GM12878 (cell line): Measurements from ENCODE around the gene ASF1B. TPM values are rescaled to one million over a fixed set of nuclear protein-coding genes. Genes with fewer than 3 reads are reported as not detected.
A peak's percentile ranks its signal among the peaks of the same experiment; 100 is the strongest.

ENCODE experiments used
- ASH2L ChIP-seq: fragments of 300-600, 200-600 bp; sonication (generic); IDR thresholded peaks from 2 replicates; pipeline ENCODE4 v1.6.1; 2017; ENCODE audit warnings: low read depth, mild to moderate bottlenecking, borderline replicate concordance
- EGR1 ChIP-seq, 2 experiments: IDR thresholded peaks; 1 replicate in 1 of 2; 2 replicates in 1 of 2; pipeline ENCODE4 v1.6.1; 2011 to 2012; ENCODE audit warnings: low read depth in 2 of 2, low read length in 2 of 2, borderline replicate concordance in 1 of 2, mild to moderate bottlenecking in 1 of 2, moderate library complexity in 1 of 2
- GATAD2B ChIP-seq: fragments of 450-650 bp; conservative IDR thresholded peaks from 2 replicates; pipeline ENCODE4 v1.6.1; 2017; ENCODE audit warnings: low read depth, mild to moderate bottlenecking, moderate library complexity
- IRF4 ChIP-seq: IDR thresholded peaks from 2 replicates; pipeline ENCODE4 v1.6.1; 2011; ENCODE audit warnings: low read depth, low read length
- JUND ChIP-seq: IDR thresholded peaks from 2 replicates; pipeline ENCODE4 v1.6.1; 2012; ENCODE audit warnings: low read depth, mild to moderate bottlenecking, low read length, improper control_type of control experiment, moderate library complexity
- LARP7 ChIP-seq: fragments of 450-650 bp; IDR thresholded peaks from 2 replicates; pipeline ENCODE4 v1.6.1; 2017; ENCODE audit warnings: mild to moderate bottlenecking
- PAX8 ChIP-seq: fragments of 450-650 bp; IDR thresholded peaks from 2 replicates; pipeline ENCODE4 v1.6.1; 2017; ENCODE audit warnings: mild to moderate bottlenecking, moderate library complexity
- RAD21 ChIP-seq: IDR thresholded peaks from 2 replicates; pipeline ENCODE4 v1.6.1; 2011; ENCODE audit warnings: mild to moderate bottlenecking, low read depth, low read length, moderate library complexity; ENCODE audit not compliant: insufficient read depth
- SIN3A ChIP-seq: IDR thresholded peaks from 2 replicates; pipeline ENCODE4 v1.6.1; 2012; ENCODE audit warnings: low read depth, low read length, improper control_type of control experiment
- SMC3 ChIP-seq: IDR thresholded peaks from 2 replicates; pipeline ENCODE4 v1.6.1; 2011; ENCODE audit warnings: low read length, improper control_type of control experiment, borderline replicate concordance
- SUPT20H ChIP-seq: IDR thresholded peaks from 2 replicates; pipeline ENCODE4 v1.6.1; 2011; ENCODE audit warnings: low read depth, mild to moderate bottlenecking, low read length, moderate library complexity, borderline replicate concordance; ENCODE audit not compliant: control insufficient read depth
- TCF12 ChIP-seq: IDR thresholded peaks from 2 replicates; pipeline ENCODE4 v1.6.1; 2011; ENCODE audit warnings: low read depth, mild to moderate bottlenecking, low read length
- TCF3 ChIP-seq: IDR thresholded peaks from 2 replicates; pipeline ENCODE4 v1.6.1; 2012; ENCODE audit warnings: low read depth, mild to moderate bottlenecking, low read length, borderline replicate concordance; ENCODE audit not compliant: insufficient read depth
- WRNIP1 ChIP-seq: IDR thresholded peaks from 2 replicates; pipeline ENCODE4 v1.6.1; 2011; ENCODE audit warnings: low read depth, low read length, improper control_type of control experiment, borderline replicate concordance
- ZNF217 ChIP-seq: fragments of 450-650 bp; IDR thresholded peaks from 2 replicates; pipeline ENCODE4 v1.6.1; 2017; ENCODE audit warnings: antibody characterized with exemption, mild to moderate bottlenecking
- ZNF24 ChIP-seq: fragments of 450-650 bp; IDR thresholded peaks from 2 replicates; pipeline ENCODE4 v1.6.1; 2017; ENCODE audit warnings: antibody characterized with exemption, mild to moderate bottlenecking
- ZNF384 ChIP-seq: IDR thresholded peaks from 2 replicates; pipeline ENCODE4 v1.6.1; 2012; ENCODE audit warnings: low read depth, mild to moderate bottlenecking, low read length, improper control_type of control experiment, borderline replicate concordance
- polyA plus RNA-seq, 11 experiments: library from polyadenylated mRNA; depleted of rRNA in 4 of 11; unstranded in 6 of 11; stranded (reverse) in 5 of 11; fragments of >200 nt; fragmentation: Nextera tagmentation in 4 of 11; fragmentation: Illumina TruSeq in 1 of 11; extraction: Ambion mirVana in 4 of 11; extraction: Trizol in 1 of 11; gene quantifications; 1 replicate in 1 of 11; 2 replicates in 10 of 11; pipeline versions ENCODE4 v1.2.1 to v1.2.3, GENCODE V29; 2011 to 2016; ENCODE audit warnings: inconsistent platforms in 2 of 11, missing spikeins in 2 of 11, low read depth in 1 of 11
- total RNA-seq, 4 experiments: library from RNA; depleted of rRNA in 3 of 4; stranded (reverse); fragments of >200 nt in 3 of 4; fragmentation: Illumina TruSeq in 1 of 4; extraction: Trizol in 1 of 4; gene quantifications; 2 replicates each; pipeline versions ENCODE4 v1.2.1 to v1.2.3, GENCODE V29; 2013 to 2021
- TF ChIP-seq, protein P1 (sequence below): fragments of 450-650 bp; formaldehyde crosslinking; IDR thresholded peaks from 2 replicates; pipeline ENCODE4 v1.5.0; 2022; ENCODE audit warnings: mild to moderate bottlenecking, missing genetic modification characterization
- TF ChIP-seq, protein P2 (sequence below): fragments of 450-650 bp; IDR thresholded peaks from 2 replicates; pipeline ENCODE4 v1.6.1; 2017; ENCODE audit warnings: mild to moderate bottlenecking
- TF ChIP-seq, protein P3 (sequence below): IDR thresholded peaks from 2 replicates; pipeline ENCODE4 v1.6.1; 2012; ENCODE audit warnings: low read depth, low read length, improper control_type of control experiment
- TF ChIP-seq, protein P4 (sequence below), 3 experiments: IDR thresholded peaks in 2 of 3; conservative IDR thresholded peaks in 1 of 3; 2 replicates each; pipeline ENCODE4 v1.5.1; 2011; ENCODE audit warnings: low read depth in 3 of 3, low read length in 3 of 3, mild to moderate bottlenecking in 3 of 3, control low read depth in 2 of 3, moderate library complexity in 2 of 3, inconsistent platforms in 1 of 3, mixed read lengths in 1 of 3; ENCODE audit not compliant: control insufficient read depth in 2 of 3, insufficient read depth in 1 of 3; ENCODE audit errors: extremely low read depth in 1 of 3

ASF1B gene
- total and polyA plus RNA-seq, 10 of the 15 experiments (the other 5 are each of a cell fraction or from before 2014, with no cell fraction given) = 10.4 to 217 (median 90.2) TPM

DNA sequence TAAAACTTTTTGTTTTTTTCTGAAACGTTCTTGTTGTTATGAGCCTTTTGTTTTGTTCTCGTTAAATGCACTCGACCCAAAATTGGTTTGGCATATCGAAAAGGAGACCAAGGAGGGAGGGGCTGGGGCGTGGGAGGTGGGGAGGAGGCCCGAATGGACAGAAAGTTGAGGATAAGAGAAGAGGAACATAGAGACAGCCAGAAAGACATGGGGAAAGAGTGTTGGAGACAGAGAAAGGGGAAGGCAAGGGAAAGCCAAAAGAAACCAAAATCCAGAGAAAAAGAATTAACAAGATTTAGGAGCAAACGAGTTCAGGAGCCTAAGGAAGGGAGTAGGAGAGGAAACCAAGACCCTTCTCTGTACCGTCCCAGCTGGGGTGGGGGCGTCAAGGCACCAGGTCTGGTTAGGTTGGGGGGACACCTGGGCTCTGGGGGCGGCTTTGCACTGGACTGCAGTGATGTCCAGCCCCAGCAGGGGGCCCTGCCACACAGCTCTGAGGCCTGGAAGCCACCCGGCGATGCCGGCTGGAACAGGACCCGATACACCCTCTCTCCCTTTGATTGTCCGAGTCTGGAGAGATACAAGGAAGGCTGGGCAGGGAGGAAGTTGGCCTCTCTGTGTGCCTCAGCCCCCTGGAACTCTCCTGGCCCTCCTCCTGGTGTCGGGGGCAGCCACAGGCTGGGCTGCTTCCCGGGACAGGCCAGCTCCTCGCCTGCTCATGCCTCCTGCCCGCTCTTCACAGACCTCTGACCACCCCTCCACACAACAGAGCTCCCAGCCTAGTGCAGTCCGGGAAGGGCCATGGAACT lies 11.6 kb upstream of the ASF1B start (continued):
- TF ChIP-seq, protein P1, sequence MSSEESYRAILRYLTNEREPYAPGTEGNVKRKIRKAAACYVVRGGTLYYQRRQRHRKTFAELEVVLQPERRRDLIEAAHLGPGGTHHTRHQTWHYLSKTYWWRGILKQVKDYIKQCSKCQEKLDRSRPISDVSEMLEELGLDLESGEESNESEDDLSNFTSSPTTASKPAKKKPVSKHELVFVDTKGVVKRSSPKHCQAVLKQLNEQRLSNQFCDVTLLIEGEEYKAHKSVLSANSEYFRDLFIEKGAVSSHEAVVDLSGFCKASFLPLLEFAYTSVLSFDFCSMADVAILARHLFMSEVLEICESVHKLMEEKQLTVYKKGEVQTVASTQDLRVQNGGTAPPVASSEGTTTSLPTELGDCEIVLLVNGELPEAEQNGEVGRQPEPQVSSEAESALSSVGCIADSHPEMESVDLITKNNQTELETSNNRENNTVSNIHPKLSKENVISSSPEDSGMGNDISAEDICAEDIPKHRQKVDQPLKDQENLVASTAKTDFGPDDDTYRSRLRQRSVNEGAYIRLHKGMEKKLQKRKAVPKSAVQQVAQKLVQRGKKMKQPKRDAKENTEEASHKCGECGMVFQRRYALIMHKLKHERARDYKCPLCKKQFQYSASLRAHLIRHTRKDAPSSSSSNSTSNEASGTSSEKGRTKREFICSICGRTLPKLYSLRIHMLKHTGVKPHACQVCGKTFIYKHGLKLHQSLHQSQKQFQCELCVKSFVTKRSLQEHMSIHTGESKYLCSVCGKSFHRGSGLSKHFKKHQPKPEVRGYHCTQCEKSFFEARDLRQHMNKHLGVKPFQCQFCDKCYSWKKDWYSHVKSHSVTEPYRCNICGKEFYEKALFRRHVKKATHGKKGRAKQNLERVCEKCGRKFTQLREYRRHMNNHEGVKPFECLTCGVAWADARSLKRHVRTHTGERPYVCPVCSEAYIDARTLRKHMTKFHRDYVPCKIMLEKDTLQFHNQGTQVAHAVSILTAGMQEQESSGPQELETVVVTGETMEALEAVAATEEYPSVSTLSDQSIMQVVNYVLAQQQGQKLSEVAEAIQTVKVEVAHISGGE (CRISPR knock-in tag) = no peak
- TF ChIP-seq ZNF24 (no peak), ZNF384 (no peak), SUPT20H (no peak), EGR1 (IDR thresholded peaks at IDR 0.05; ENCODE audit: borderline replicate concordance in 1 of 2, low read depth in 2 of 2, low read length in 2 of 2) (peak in 1 of 2 experiments; percentile 28; a peak in 1 of 3 replicates), GATAD2B (no peak), ASH2L (no peak), ZNF217 (no peak), SIN3A (no peak), WRNIP1 (no peak), RAD21 (peak; percentile 62), JUND (no peak), TCF12 (0 out of 2 replicates have a peak, but pooled peaks have one; percentile 8), SMC3 (peak; percentile 41; the same call in 1 of the 2 replicates), PAX8 (no peak), IRF4 (no peak), LARP7 (no peak), TCF3 (no peak)
- TF ChIP-seq, protein P2, sequence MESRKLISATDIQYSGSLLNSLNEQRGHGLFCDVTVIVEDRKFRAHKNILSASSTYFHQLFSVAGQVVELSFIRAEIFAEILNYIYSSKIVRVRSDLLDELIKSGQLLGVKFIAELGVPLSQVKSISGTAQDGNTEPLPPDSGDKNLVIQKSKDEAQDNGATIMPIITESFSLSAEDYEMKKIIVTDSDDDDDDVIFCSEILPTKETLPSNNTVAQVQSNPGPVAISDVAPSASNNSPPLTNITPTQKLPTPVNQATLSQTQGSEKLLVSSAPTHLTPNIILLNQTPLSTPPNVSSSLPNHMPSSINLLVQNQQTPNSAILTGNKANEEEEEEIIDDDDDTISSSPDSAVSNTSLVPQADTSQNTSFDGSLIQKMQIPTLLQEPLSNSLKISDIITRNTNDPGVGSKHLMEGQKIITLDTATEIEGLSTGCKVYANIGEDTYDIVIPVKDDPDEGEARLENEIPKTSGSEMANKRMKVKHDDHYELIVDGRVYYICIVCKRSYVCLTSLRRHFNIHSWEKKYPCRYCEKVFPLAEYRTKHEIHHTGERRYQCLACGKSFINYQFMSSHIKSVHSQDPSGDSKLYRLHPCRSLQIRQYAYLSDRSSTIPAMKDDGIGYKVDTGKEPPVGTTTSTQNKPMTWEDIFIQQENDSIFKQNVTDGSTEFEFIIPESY = no peak
- TF ChIP-seq, protein P3, sequence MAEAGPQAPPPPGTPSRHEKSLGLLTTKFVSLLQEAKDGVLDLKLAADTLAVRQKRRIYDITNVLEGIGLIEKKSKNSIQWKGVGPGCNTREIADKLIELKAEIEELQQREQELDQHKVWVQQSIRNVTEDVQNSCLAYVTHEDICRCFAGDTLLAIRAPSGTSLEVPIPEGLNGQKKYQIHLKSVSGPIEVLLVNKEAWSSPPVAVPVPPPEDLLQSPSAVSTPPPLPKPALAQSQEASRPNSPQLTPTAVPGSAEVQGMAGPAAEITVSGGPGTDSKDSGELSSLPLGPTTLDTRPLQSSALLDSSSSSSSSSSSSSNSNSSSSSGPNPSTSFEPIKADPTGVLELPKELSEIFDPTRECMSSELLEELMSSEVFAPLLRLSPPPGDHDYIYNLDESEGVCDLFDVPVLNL = no peak
- TF ChIP-seq, protein P4, sequence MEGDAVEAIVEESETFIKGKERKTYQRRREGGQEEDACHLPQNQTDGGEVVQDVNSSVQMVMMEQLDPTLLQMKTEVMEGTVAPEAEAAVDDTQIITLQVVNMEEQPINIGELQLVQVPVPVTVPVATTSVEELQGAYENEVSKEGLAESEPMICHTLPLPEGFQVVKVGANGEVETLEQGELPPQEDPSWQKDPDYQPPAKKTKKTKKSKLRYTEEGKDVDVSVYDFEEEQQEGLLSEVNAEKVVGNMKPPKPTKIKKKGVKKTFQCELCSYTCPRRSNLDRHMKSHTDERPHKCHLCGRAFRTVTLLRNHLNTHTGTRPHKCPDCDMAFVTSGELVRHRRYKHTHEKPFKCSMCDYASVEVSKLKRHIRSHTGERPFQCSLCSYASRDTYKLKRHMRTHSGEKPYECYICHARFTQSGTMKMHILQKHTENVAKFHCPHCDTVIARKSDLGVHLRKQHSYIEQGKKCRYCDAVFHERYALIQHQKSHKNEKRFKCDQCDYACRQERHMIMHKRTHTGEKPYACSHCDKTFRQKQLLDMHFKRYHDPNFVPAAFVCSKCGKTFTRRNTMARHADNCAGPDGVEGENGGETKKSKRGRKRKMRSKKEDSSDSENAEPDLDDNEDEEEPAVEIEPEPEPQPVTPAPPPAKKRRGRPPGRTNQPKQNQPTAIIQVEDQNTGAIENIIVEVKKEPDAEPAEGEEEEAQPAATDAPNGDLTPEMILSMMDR (IDR thresholded peaks at IDR 0.05 in 2 of 3, conservative IDR thresholded peaks at IDR 0.05 in 1 of 3; ENCODE audit: control insufficient read depth in 2 of 3, extremely low read depth in 1 of 3, insufficient read depth in 1 of 3, low read depth in 3 of 3, low read length in 3 of 3) = peak; percentile 45 to 59 (median 55)
